Measurements from ENCODE around the gene ATG4B.

Gene ATG4B

DNA sequence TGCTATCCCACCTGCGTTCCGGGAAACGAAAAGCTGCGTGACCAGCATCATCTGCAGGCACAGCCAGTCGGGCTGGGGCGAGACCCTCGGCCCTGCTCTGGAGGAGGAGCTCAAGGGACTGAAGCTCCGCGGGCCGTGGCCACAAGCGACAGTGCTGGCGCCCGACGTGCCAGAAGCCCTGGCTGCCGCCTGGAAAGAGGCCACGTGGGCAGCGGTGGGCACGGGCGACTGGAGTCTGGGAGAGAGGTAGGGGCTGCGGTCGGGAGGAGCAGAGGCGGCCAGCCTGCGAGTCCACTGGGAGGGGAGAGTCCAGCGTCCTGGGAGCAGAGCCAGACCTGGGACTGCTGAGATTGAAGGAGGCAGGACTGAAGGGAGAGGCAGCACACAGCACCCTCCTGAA lies 39.9 kb downstream of the ATG4B start:
- no peak overlapping the region for H3K9ac ChIP-seq (ENCODE audit: low read length)
- no peak overlapping the region for H3K4me3 ChIP-seq (ENCODE audit: low read depth, low read length, poor library complexity, severe bottlenecking)
- H3K79me2 ChIP-seq (ENCODE audit: insufficient read depth, low read length): no peaks in the 10 kb centered on the region
- no peaks in the 10 kb centered on the region for H3K9me2 ChIP-seq (ENCODE audit: low read depth, low read length)
- no peaks in the 10 kb centered on the region for H3K4me1 ChIP-seq (ENCODE audit: insufficient read depth, low read length, severe bottlenecking)
- H3K4me2 ChIP-seq (ENCODE audit: low read length): no peak overlapping the region
- H4K20me1 ChIP-seq (ENCODE audit: insufficient read depth, low read length): no peaks in the 10 kb centered on the region
- H3K36me3 ChIP-seq (ENCODE audit: insufficient read depth, low read length): peaks cover 85% of the 10 kb centered on the region
- no peaks in the 10 kb centered on the region for H3K9me3 ChIP-seq (ENCODE audit: low read length)
- no peaks in the 10 kb centered on the region for H3F3A ChIP-seq (ENCODE audit: insufficient read depth, low read length)
- no peak overlapping the region for H3K27ac ChIP-seq (ENCODE audit: low read depth, low read length, poor library complexity, severe bottlenecking)
- TF ChIP-seq, protein P1, sequence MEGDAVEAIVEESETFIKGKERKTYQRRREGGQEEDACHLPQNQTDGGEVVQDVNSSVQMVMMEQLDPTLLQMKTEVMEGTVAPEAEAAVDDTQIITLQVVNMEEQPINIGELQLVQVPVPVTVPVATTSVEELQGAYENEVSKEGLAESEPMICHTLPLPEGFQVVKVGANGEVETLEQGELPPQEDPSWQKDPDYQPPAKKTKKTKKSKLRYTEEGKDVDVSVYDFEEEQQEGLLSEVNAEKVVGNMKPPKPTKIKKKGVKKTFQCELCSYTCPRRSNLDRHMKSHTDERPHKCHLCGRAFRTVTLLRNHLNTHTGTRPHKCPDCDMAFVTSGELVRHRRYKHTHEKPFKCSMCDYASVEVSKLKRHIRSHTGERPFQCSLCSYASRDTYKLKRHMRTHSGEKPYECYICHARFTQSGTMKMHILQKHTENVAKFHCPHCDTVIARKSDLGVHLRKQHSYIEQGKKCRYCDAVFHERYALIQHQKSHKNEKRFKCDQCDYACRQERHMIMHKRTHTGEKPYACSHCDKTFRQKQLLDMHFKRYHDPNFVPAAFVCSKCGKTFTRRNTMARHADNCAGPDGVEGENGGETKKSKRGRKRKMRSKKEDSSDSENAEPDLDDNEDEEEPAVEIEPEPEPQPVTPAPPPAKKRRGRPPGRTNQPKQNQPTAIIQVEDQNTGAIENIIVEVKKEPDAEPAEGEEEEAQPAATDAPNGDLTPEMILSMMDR (IDR thresholded peaks at IDR 0.05; ENCODE audit: low read length): no peak
- no peak for TF ChIP-seq EZH2 (IDR thresholded peaks at IDR 0.05; ENCODE audit: borderline replicate concordance, low read length)
- H3K27me3 ChIP-seq (ENCODE audit: insufficient read depth, low read length): no peaks in the 10 kb centered on the region
- H2AFZ ChIP-seq (ENCODE audit: low read length): no peak overlapping the region

DNA sequence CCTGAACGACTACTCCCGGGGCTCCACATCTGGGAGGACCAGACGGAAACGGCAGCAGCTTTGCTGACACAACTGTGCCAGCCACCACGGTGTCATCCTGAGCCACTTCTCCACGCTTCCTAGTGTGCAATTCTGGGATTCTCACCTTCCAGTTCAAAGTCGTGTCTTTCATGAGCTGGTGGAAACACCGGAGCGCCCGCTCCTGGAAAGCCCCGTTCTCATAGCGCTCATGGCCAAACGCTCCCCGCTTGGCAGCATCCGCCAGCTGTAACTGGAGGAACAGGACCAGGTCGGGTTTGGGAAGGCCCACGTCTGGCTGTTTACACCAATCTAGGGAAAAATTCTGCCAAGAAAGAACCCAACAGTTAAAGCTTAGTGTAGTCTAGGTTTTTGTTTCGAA lies 40.8 kb downstream of the ATG4B start:
- H3K4me2 ChIP-seq (ENCODE audit: low read length): no peak overlapping the region
- H3K27me3 ChIP-seq (ENCODE audit: insufficient read depth, low read length): no peaks in the 10 kb centered on the region
- H3K9ac ChIP-seq (ENCODE audit: low read length): no peak overlapping the region
- no peaks in the 10 kb centered on the region for H3K9me2 ChIP-seq (ENCODE audit: low read depth, low read length)
- no peaks in the 10 kb centered on the region for H4K20me1 ChIP-seq (ENCODE audit: insufficient read depth, low read length)
- H3K79me2 ChIP-seq (ENCODE audit: insufficient read depth, low read length): no peaks in the 10 kb centered on the region
- no peaks in the 10 kb centered on the region for H3K4me1 ChIP-seq (ENCODE audit: insufficient read depth, low read length, severe bottlenecking)
- TF ChIP-seq, protein P1 (IDR thresholded peaks at IDR 0.05; ENCODE audit: low read length): no peak
- no peak for TF ChIP-seq EZH2 (IDR thresholded peaks at IDR 0.05; ENCODE audit: borderline replicate concordance, low read length)
- no peak overlapping the region for H3K27ac ChIP-seq (ENCODE audit: low read depth, low read length, poor library complexity, severe bottlenecking)
- peaks cover 87% of the 10 kb centered on the region for H3K36me3 ChIP-seq (ENCODE audit: insufficient read depth, low read length)
- H3F3A ChIP-seq (ENCODE audit: insufficient read depth, low read length): no peaks in the 10 kb centered on the region
- no peak overlapping the region for H3K4me3 ChIP-seq (ENCODE audit: low read depth, low read length, poor library complexity, severe bottlenecking)
- no peaks in the 10 kb centered on the region for H3K9me3 ChIP-seq (ENCODE audit: low read length)
- H2AFZ ChIP-seq (ENCODE audit: low read length): no peak overlapping the region

DNA sequence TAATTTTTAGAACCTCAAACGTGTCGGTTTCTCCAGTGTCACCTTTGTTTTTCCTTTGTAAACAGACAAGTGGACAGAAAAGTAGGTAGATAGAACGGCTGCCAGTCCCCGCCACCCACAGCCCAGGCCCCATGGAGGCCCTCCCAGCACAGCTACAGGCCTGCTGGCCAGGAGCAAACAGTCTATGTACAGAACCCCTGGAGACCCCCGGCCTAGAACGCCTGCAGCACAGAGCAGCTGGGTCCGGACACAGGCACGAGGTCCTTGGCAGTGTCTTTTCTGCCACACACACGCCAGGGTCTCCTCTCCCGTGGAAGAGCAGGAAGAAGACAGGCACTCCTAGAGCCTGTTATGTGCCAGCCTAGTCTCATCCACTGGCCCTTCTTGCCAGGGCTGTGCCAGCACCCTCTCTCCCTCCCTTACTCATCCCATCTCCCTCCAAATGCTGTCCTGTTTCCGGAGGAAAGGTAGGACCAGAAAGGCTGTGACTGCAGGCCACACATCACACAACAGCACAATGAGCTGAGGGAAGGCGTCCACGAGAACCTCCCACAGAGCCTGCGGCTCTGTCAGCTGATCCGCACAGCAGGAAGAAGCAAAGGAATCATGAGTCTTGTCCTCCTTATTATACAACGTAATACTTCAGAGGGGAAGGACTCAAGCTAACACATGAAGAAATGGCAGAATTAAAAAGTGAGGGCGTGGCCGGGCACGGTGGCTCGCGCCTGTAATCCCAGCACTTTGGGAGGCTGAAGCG lies 41.5 kb downstream of the ATG4B start:
- H3K36me3 ChIP-seq (ENCODE audit: insufficient read depth, low read length): peaks cover 91% of the 10 kb centered on the region

More for the DNA sequence above, 41.5 kb downstream of the ATG4B start:
- H3K4me1 ChIP-seq (ENCODE audit: insufficient read depth, low read length, severe bottlenecking): no peaks in the 10 kb centered on the region
- no peaks in the 10 kb centered on the region for H3K27me3 ChIP-seq (ENCODE audit: insufficient read depth, low read length)
- no peak overlapping the region for H2AFZ ChIP-seq (ENCODE audit: low read length)
- no peaks in the 10 kb centered on the region for H3K9me3 ChIP-seq (ENCODE audit: low read length)
- TF ChIP-seq, protein P1 (IDR thresholded peaks at IDR 0.05; ENCODE audit: low read length): no peak
- TF ChIP-seq EZH2 (IDR thresholded peaks at IDR 0.05; ENCODE audit: borderline replicate concordance, low read length): no peak
- no peak overlapping the region for H3K9ac ChIP-seq (ENCODE audit: low read length)
- no peak overlapping the region for H3K4me3 ChIP-seq (ENCODE audit: low read depth, low read length, poor library complexity, severe bottlenecking)
- H3K79me2 ChIP-seq (ENCODE audit: insufficient read depth, low read length): no peaks in the 10 kb centered on the region
- no peak overlapping the region for H3K4me2 ChIP-seq (ENCODE audit: low read length)
- no peaks in the 10 kb centered on the region for H3F3A ChIP-seq (ENCODE audit: insufficient read depth, low read length)
- no peaks in the 10 kb centered on the region for H3K9me2 ChIP-seq (ENCODE audit: low read depth, low read length)
- H4K20me1 ChIP-seq (ENCODE audit: insufficient read depth, low read length): no peaks in the 10 kb centered on the region
- no peak overlapping the region for H3K27ac ChIP-seq (ENCODE audit: low read depth, low read length, poor library complexity, severe bottlenecking)
